Naive B cell (primary cell): ENCODE data around the gene TMEM190. TPM values are rescaled to one million over a fixed set of nuclear protein-coding genes. Genes with fewer than 3 reads are reported as not detected.
A peak's percentile ranks its signal among the peaks of the same experiment; 100 is the strongest.
"Not testable (repeated sequence)": the region's sequence is repeated elsewhere in the genome, so short reads cannot be mapped to it uniquely, and the experiment has no call there.

Experiments
- ATAC-seq, 2 donors: fragments of 150-1000 bp; cut with Tn5 transposase; 2 replicates each; pipeline ENCODE4 v1.10.0; 2021; ENCODE audit warnings: low read depth in 2 of 2, mild to moderate bottlenecking in 2 of 2, moderate library complexity in 2 of 2
- DNase-seq: peaks from one replicate; pipeline ENCODE4 v3.0.0; 2022
- H3K27ac Mint-ChIP-seq, 6 donors: one replicate each; pipeline ENCODE4 v1.8.0; 2020 to 2022; ENCODE audit warnings: mild to moderate bottlenecking in 6 of 6, mixed read lengths in 6 of 6, moderate library complexity in 5 of 6, inconsistent platforms in 2 of 6
- H3K27me3 Mint-ChIP-seq, 3 donors: one replicate each; pipeline ENCODE4 v1.8.0; 2021 to 2022; ENCODE audit warnings: mixed read lengths in 3 of 3, mild to moderate bottlenecking in 1 of 3
- H3K36me3 Mint-ChIP-seq, 2 donors: one replicate each; pipeline ENCODE4 v1.8.0; 2020 to 2022; ENCODE audit warnings: mixed read lengths in 2 of 2, inconsistent platforms in 1 of 2, mild to moderate bottlenecking in 1 of 2
- H3K4me1 Mint-ChIP-seq, 3 donors: one replicate each; pipeline ENCODE4 v1.8.0; 2020 to 2022; ENCODE audit warnings: mixed read lengths in 3 of 3, inconsistent platforms in 1 of 3, mild to moderate bottlenecking in 1 of 3, moderate library complexity in 1 of 3
- H3K4me3 Mint-ChIP-seq, 8 donors: one replicate each; pipeline ENCODE4 v1.8.0; 2020 to 2022; ENCODE audit warnings: mild to moderate bottlenecking in 8 of 8, mixed read lengths in 8 of 8, moderate library complexity in 8 of 8, inconsistent platforms in 2 of 8
- H3K9me3 Mint-ChIP-seq, 7 donors: one replicate each; pipeline ENCODE4 v1.8.0; 2020 to 2022; ENCODE audit warnings: mixed read lengths in 7 of 7, mild to moderate bottlenecking in 5 of 7, inconsistent platforms in 2 of 7, moderate library complexity in 1 of 7
- polyA plus RNA-seq, 6 donors: library from polyadenylated mRNA; unstranded; fragments of 300-500 nt; fragmentation: Illumina TruSeq; gene quantifications; one replicate each; pipeline ENCODE4 v1.2.3, GENCODE V29; 2021; ENCODE audit warnings: low read depth in 6 of 6

TMEM190 gene
- not detected for polyA plus RNA-seq

- no peak within 1 kb of the TSS for H3K4me3 Mint-ChIP-seq
- peaks cover 0 to 7% of the 10 kb centered on the region in 2 donors for H3K36me3 Mint-ChIP-seq
- no peaks in the 10 kb centered on the region for H3K9me3 Mint-ChIP-seq
- H3K27me3 Mint-ChIP-seq = peaks cover 11 to 44% (median 32%) of the 10 kb centered on the region in 3 donors
- H3K4me1 Mint-ChIP-seq = peaks cover 3 to 18% (median 13%) of the 10 kb centered on the region in 3 donors
- DNase-seq = no peak
- no peak within 1 kb of the TSS for H3K27ac Mint-ChIP-seq
- no peak for ATAC-seq
Observed at GRCh38 chr19:55376241-55376933, at the start of gene TMEM190. TMEM190 (plus strand) TSS chr19:55376826; CDS start chr19:55376854, 28 bp downstream.

GRCh38 chr19:55328774-55329318 lies 47.8 kb upstream of the TMEM190 start:
- not testable (repeated sequence) for H3K4me3 Mint-ChIP-seq, H3K4me1 Mint-ChIP-seq, H3K9me3 Mint-ChIP-seq, ATAC-seq, DNase-seq, H3K36me3 Mint-ChIP-seq, H3K27ac Mint-ChIP-seq
- peaks cover 14 to 42% (median 19%) of the 10 kb centered on the region in 3 donors for H3K27me3 Mint-ChIP-seq

- H3K9me3 Mint-ChIP-seq, ATAC-seq, H3K4me3 Mint-ChIP-seq, H3K27ac Mint-ChIP-seq, H3K36me3 Mint-ChIP-seq, H3K4me1 Mint-ChIP-seq, DNase-seq: not testable (repeated sequence)
- peaks cover 17 to 46% (median 18%) of the 10 kb centered on the region in 3 donors for H3K27me3 Mint-ChIP-seq
Observed at GRCh38 chr19:55329791-55330190, 46.8 kb upstream of the TMEM190 start.

DNA sequence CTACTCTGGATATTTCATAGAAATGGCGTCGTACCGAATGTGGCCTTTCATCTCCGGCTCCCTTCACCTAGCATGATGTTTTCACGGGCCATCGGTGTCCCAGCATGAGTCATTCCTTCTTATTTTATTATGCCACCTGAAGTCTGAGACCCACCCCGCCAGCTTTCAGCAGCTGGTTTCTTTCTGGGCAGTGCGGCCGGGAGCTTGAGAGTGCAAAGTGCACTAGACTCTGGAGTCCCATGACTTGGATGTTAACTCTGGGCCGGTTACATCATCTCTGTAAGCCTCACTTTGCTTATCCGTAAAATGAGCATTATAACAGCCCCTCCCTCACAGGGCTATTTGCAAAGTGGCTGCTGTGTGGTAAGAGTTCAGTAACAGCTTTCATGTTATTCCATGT lies 42.8 kb upstream of the TMEM190 start:
- no peaks in the 10 kb centered on the region for H3K36me3 Mint-ChIP-seq
- peaks cover 6 to 8% (median 7%) of the 10 kb centered on the region in 3 donors for H3K4me1 Mint-ChIP-seq
- peaks cover 22 to 60% (median 27%) of the 10 kb centered on the region in 3 donors for H3K27me3 Mint-ChIP-seq
- no peak overlapping the region for H3K27ac Mint-ChIP-seq
- no peak for ATAC-seq
- no peak for DNase-seq
- H3K4me3 Mint-ChIP-seq = peak overlapping the region in 1 of 8 donors; percentile 38
- H3K9me3 Mint-ChIP-seq = no peaks in the 10 kb centered on the region

DNA sequence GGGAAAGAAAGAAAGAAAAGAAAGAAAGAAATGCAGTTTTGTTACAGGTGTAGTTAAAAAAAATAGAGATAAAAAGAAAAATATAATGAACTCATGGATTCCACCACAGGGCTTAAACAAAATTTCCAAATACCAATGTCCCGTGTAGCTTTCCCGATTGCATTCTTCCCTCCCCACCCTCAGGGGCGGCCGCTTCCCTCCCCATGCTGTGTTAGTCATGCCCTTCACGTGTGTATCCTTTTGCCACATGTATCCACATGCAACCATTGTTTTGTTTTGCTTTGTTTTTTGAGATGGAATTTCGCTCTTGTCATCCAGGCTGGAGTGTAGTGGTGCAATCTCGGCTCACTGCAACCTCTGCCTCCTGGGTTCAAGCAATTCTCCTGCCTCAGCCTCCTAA lies 40.5 kb upstream of the TMEM190 start:
- peaks cover 24 to 55% (median 33%) of the 10 kb centered on the region in 3 donors for H3K27me3 Mint-ChIP-seq
- no peak overlapping the region for H3K4me3 Mint-ChIP-seq
- DNase-seq = no peak
- no peak for ATAC-seq
- no peaks in the 10 kb centered on the region for H3K9me3 Mint-ChIP-seq
- H3K4me1 Mint-ChIP-seq = peaks cover 20 to 25% (median 22%) of the 10 kb centered on the region in 3 donors
- no peaks in the 10 kb centered on the region for H3K36me3 Mint-ChIP-seq
- peak overlapping the region in 3 of 6 donors; percentile 39 to 96 (median 64) for H3K27ac Mint-ChIP-seq

DNA sequence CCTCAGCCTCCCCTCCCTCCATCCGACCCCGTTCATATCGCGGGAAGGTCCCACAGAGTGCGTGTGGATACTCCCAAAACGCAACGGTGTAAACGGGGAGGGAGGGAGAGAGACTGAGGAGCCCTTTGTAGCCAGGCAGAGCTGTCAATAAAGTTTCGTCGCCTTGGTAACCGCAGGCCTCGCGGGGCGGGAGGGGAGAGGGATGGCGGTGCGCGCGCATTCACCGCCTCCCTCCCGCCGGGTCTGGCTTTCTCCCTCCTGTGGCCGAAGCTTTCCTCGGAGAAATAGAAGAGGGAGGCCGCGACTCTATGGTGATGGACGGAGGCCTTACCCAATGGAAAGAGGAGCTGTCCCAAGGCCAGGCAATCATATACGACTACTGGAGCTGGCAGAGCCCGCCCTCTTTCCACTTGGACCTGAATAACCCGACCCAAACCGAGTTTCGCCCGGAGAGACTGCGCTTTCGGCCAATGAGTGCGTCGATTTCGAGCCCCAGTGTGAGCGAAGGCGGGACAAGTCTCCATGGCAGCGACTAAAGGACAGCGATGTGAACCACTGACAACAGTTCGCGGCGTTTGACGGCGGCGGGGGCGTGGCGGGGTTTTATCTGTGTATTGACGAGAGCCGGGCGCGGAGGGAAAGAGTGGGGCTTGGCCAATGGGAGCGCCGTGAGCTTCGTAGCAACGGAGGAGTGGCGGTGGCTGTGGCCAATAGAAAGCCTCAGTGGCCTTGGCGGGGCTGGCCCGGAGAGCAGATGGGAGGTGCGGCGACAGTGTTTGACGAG lies 37.3 kb upstream of the TMEM190 start, which contains the start of gene KMT5C:
Gene KMT5C, plus strand, starts transcription at position 772 of the 784 bp plus-strand sequence. CDS start 2,061 bp downstream, outside the sequence.
- no peaks in the 10 kb centered on the region for H3K36me3 Mint-ChIP-seq
- ATAC-seq (peak; percentile 72 to 73), DNase-seq (peak; percentile 100)
- H3K9me3 Mint-ChIP-seq = no peaks in the 10 kb centered on the region
- H3K27me3 Mint-ChIP-seq = peaks cover 16 to 46% (median 22%) of the 10 kb centered on the region in 3 donors
- peak within 1 kb of the TSS; percentile 81 to 98 (median 94) for H3K4me3 Mint-ChIP-seq
- H3K27ac Mint-ChIP-seq = peak within 1 kb of the TSS; percentile 95 to 99 (median 98)
- H3K4me1 Mint-ChIP-seq = peaks cover 26 to 28% (median 26%) of the 10 kb centered on the region in 3 donors

DNA sequence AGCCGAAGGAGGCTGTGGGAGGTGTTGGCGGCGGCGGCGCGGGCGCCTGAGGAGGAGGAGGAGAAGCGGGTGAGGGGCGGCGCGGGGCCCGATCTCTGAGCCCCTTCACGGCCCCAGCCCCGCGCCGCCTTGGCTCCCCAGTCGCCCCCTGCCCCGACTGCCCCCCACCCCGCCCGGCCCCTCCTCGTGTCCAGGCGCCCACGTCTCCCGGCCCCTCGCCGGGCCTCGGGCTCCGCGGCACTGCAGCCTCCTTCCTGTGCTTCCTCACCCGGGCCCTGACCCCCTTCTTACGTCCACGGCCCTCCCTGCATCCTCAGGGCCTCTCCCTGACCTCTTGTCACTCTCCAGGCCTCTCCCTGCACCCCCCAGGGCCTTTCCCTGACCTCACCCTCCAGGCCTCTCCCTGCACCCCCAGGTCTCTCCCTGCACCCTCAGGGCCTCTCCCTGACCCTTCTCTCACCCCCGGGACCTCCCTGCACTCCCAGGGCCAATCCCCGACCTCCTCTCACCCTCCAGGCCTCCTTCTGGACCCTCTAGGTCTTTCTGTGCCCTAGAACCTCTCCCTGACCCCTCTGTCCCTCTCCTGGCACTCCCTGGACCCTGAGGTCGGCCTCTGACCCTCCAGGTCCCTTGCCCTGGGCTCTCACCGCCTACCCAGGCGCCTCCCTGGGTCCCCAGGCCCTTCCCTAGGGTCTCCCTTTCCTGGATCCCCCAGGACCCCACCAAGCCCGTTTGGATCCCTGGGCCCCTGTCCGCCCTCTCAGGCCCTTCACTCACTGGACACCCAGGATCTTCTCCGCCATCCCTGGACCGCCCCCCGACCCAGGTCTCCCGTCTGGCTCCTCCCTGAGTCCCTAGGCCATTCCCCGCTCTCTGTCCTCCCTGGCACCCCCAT lies 36.5 kb upstream of the TMEM190 start:
- H3K4me1 Mint-ChIP-seq = peaks cover 26 to 28% (median 26%) of the 10 kb centered on the region in 3 donors
- peak overlapping the region; percentile 81 to 98 (median 94) for H3K4me3 Mint-ChIP-seq
- peak overlapping the region; percentile 95 to 99 (median 98) for H3K27ac Mint-ChIP-seq
- H3K27me3 Mint-ChIP-seq = peaks cover 16 to 40% (median 22%) of the 10 kb centered on the region in 3 donors
- DNase-seq = no peak
- H3K36me3 Mint-ChIP-seq = no peaks in the 10 kb centered on the region
- H3K9me3 Mint-ChIP-seq = no peaks in the 10 kb centered on the region
- ATAC-seq = no peak

DNA sequence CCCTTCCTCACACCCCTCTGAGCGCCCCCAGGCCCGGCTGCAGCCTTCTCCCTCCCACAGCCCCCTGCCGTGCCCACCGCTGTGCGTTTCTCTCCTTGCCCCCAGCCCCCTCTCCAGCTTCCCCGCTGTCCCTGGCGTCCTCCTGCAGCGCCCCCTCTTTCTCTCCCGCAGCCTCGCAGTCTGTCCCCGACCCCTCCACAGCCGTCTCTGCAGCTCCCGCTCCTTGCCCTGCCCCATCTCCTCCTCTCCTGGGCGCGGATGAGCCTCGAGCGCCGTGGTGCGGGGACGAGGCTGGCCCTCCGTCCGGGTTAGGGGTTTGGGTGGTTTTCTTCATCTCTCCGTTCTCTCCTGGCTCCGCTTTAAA lies 35.9 kb upstream of the TMEM190 start:
- peak overlapping the region; percentile 78 to 97 (median 86) for H3K4me3 Mint-ChIP-seq
- no peaks in the 10 kb centered on the region for H3K36me3 Mint-ChIP-seq
- DNase-seq = no peak
- H3K9me3 Mint-ChIP-seq = no peaks in the 10 kb centered on the region
- H3K27ac Mint-ChIP-seq = peak overlapping the region in 5 of 6 donors; percentile 60 to 98 (median 81)
- peaks cover 16 to 34% (median 22%) of the 10 kb centered on the region in 3 donors for H3K27me3 Mint-ChIP-seq
- peaks cover 26 to 28% (median 26%) of the 10 kb centered on the region in 3 donors for H3K4me1 Mint-ChIP-seq
- ATAC-seq = no peak

- Mint-ChIP-seq H3K27ac (peak overlapping the region in 4 of 6 donors; percentile 72 to 98 (median 92)), H3K36me3 (no peaks in the 10 kb centered on the region), H3K9me3 (no peaks in the 10 kb centered on the region), H3K27me3 (peaks cover 16 to 30% (median 21%) of the 10 kb centered on the region in 3 donors), H3K4me1 (peaks cover 26 to 28% (median 26%) of the 10 kb centered on the region in 3 donors), H3K4me3 (peak overlapping the region; percentile 78 to 97 (median 86))
- DNase-seq = no peak
- ATAC-seq = no peak
Observed at GRCh38 chr19:55341171-55341588, 35.4 kb upstream of the TMEM190 start.

DNA sequence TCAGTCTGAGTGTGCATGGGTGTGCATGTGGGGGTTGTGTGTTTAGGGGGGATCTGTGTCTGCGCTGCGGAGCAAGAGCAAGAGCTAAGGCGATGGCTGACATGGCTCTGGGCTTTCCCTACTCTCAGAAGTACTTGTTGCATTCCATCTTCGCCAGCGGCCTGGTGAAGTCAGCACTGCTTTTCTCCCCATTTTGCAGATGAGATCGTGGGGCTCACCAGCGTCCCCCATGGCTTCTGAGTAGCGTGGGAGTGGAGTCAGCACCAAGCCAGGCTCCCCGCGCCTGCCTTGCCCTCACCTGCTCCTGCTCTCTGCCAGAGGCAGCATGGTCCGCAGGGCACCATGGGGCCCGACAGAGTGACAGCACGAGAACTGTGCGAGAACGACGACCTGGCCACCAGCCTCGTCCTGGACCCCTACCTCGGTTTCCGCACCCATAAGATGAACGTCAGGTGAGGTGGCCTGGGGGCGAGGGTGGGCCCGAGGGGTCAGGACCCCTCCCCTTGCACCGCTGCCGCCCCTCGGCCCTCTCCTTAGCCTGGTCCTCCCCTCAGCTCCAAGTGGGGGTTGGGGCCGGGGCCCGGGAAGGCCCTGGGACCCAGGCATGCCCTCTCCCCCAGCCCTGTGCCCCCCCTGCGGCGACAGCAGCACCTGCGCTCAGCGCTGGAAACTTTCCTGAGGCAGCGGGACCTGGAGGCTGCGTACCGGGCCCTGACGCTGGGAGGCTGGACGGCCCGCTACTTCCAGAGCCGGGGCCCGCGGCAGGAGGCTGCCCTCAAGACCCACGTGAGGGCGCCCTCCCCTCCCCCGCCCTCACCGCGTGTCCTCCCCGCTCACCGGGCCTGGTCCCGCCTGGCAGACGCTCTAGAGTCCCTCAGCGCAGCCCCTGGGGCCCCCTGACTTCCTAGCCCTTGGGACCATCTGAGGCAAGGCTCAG lies 34.8 kb upstream of the TMEM190 start:
- DNase-seq = no peak
- peak overlapping the region in 5 of 6 donors; percentile 72 to 98 (median 82) for H3K27ac Mint-ChIP-seq
- peak overlapping the region in 6 of 8 donors; percentile 9 to 82 (median 52) for H3K4me3 Mint-ChIP-seq
- H3K9me3 Mint-ChIP-seq = no peaks in the 10 kb centered on the region
- peaks cover 26 to 28% (median 26%) of the 10 kb centered on the region in 3 donors for H3K4me1 Mint-ChIP-seq
- no peaks in the 10 kb centered on the region for H3K36me3 Mint-ChIP-seq
- no peak for ATAC-seq
- H3K27me3 Mint-ChIP-seq = peaks cover 13 to 23% (median 14%) of the 10 kb centered on the region in 3 donors

GRCh38 chr19:55344444-55344843 lies 32.2 kb upstream of the TMEM190 start:
- ATAC-seq (no peak), DNase-seq (no peak)
- H3K4me3 Mint-ChIP-seq = no peak overlapping the region
- H3K36me3 Mint-ChIP-seq = no peaks in the 10 kb centered on the region
- peak overlapping the region in 1 of 6 donors; percentile 47 for H3K27ac Mint-ChIP-seq
- H3K9me3 Mint-ChIP-seq = no peaks in the 10 kb centered on the region
- H3K27me3 Mint-ChIP-seq = peaks cover 4 to 11% (median 9%) of the 10 kb centered on the region in 3 donors
- H3K4me1 Mint-ChIP-seq = peaks cover 16 to 21% (median 18%) of the 10 kb centered on the region in 3 donors
